GM12873 (cell line): Measurements from ENCODE around the gene FANCC.

Experiments used
- CTCF ChIP-seq: IDR thresholded peaks from 2 replicates; pipeline ENCODE4 v1.5.1; 2012; ENCODE audit warnings: low read depth, mild to moderate bottlenecking, moderate library complexity, low read length, control low read depth; ENCODE audit not compliant: insufficient read depth; ENCODE audit errors: missing control alignments

FANCC gene

GRCh38 chr9:95112436-95113280 lies 204.9 kb downstream of the FANCC start:
- TF ChIP-seq CTCF, result no peak

DNA sequence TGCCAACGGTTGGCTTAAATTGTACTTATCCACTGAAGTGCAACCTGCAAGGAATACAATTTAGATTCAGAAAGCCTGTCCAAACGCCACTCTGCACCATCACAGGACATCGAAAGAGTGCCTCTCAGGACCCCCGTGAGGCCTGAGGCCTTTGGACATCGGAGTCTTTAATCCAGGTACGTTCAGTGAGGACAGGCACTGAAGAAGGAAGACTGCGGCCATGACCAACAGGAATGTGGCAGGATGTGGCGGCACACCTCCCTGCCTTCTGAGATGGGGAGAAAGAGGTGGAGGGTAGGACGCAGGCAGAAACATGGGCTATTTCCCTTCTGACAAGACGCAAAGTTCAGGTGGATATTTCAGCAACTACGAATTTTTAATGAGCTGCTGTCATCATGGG lies 205.8 kb downstream of the FANCC start:
- TF ChIP-seq CTCF, result no peak

GRCh38 chr9:95110921-95111525 lies 206.5 kb downstream of the FANCC start:
- TF ChIP-seq CTCF, result no peak

- no peak for TF ChIP-seq CTCF
Measured at GRCh38 chr9:95109456-95109855, 208.1 kb downstream of the FANCC start.

DNA sequence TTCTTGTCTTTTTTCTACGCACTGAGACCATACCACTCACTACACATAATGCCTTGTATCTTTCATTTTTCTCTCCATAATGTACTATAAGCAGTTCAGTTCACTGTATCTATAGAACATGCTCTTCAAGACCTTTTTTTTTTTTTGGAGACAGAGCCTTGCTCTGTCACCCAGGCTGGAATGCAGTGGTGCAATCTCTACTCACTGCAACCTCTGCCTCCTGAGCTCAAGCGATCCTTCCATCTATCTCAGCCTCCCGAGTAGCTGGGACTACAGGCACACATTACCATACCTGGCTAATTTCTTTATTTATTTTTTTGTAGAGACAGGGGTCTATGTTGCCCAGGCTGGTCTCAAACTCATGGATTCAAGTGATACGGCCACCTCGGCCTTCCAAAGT lies 208.7 kb downstream of the FANCC start:
- TF ChIP-seq CTCF, result no peak

DNA sequence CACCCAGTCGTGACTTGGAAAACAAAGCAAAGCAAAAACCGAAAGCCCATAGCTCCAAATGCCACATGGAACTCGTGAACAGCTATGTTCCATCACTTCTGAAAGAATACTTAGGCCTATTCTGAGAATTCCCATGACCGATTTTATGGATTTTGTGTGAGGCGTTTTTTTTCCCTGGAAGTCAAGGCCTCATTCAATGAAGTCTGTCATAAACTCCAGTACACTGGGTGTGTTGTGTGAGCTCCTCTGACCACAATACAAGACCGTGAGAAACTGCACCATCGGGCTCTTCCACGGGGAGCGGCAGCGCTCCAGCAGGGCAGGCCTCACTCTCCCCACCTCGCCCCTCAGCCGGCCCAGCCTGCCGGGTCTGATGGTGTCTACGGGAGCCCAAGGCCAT lies 209.5 kb downstream of the FANCC start:
- TF ChIP-seq CTCF, result no peak

DNA sequence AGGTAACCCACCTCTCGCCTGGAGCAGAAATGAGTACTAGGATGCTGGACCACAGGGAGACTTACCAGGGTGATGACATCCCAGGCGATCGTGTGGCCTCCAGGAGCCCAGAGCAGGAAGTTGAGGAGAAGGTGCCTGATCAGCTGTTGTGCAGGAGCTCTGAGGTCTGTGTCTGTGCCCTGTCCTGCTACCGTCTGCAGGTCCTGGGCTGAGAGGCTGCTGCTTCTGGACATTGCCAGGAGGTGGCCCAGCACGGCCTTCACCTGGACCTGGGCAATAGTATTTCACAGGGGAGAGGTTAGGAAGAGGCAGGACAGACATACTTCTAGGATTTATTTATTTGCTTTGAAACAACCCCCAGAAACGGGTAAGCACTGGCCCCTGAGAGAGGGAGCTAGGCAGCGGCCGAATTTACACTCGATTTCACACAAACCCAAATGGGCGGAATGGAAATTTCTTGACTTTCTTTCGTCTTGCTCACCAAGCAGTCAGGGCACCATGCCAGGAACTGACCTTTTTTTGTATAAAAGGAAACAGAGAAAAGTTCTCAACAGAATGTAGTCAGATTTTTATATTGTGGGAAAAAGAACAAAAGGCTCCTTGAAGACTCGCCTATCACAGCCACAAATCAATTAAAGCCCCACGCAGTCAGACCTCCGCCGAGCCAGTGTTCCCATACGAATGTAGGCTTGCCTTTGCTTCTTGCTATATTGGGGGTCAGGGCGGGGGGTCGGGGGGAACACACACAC lies 210.3 kb downstream of the FANCC start:
- TF ChIP-seq CTCF, result no peak
